BLaER1 treated with 17β-estradiol and CSF1 and Interleukin-3, amounts not matched to agents 10 nM and 100 nM (cell line): ENCODE measurements around the gene TMEM163.

Experiments
- H3K27ac ChIP-seq, 11 experiments: shearing (Covaris generic); formaldehyde crosslinking; 2 replicates each; pipeline ENCODE4 v1.8.1; 2022
- H3K27me3 ChIP-seq, 11 experiments: shearing (Covaris generic); formaldehyde crosslinking; 2 replicates each; pipeline ENCODE4 v1.8.1; 2022
- H3K36me3 ChIP-seq, 11 experiments: shearing (Covaris generic); formaldehyde crosslinking; 2 replicates each; pipeline ENCODE4 v1.8.1; 2022
- H3K4me1 ChIP-seq, 10 experiments: shearing (Covaris generic); formaldehyde crosslinking; 2 replicates each; pipeline ENCODE4 v1.8.1; 2022
- H3K4me2 ChIP-seq, 11 experiments: shearing (Covaris generic); formaldehyde crosslinking; 2 replicates each; pipeline ENCODE4 v1.8.1; 2022
- H3K4me3 ChIP-seq, 10 experiments: shearing (Covaris generic); formaldehyde crosslinking; 2 replicates each; pipeline ENCODE4 v1.8.1; 2022
- H3K9ac ChIP-seq, 11 experiments: shearing (Covaris generic); formaldehyde crosslinking; 2 replicates each; pipeline ENCODE4 v1.8.1; 2022
- H3K9me3 ChIP-seq, 11 experiments: shearing (Covaris generic); formaldehyde crosslinking; replicated peaks in 1 of 11; 2 replicates each; pipeline ENCODE4 v1.8.1; 2022
- H4K20me1 ChIP-seq, 11 experiments: shearing (Covaris generic); formaldehyde crosslinking; 2 replicates each; pipeline ENCODE4 v1.8.1; 2022
- Cebpa-rat ChIP-seq, 11 experiments: shearing (Covaris generic); IDR thresholded peaks; 2 replicates each; pipeline ENCODE4 v1.8.1; 2022

The TMEM163 gene

DNA sequence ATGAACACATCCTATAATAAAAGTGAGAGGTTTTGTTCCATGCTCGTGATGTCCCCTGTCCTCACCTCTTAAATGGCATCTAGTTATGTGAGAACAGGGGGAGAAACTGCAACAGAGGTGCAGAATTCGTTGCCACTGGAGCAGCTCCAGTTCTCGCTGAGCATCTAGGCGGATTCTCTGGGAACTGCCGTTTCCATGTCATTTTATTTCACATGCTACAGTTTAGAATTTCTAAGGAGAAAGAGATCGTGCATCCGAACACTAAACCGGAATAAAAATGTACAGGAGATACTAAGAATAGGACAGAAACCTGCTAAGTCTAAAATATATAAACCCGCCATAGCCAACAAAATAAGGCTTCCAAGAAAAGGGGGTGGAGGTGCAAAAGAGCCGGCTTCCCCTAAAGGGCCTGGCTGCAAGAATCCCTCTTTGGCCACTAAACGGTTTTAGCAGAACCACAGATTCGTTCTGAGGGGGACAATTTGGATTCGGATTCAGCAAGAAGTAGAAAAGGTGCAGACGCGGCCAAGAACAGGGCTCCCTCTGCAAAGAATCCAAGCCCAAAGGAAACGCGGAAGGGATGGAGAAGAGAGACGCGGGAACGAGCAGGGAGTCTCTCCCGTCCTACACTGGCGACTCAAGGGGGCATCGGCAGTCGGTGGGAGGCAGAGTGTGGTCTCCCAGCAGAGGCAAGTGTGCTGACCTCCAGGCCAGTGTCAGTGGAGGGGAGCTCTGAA lies 1.3 kb downstream of the TMEM163 start:
- H3K9me3 ChIP-seq, result 0 out of 22 replicates have a peak, but pooled peaks cover 0 to 5% (median 0%) of the 10 kb centered on the region in 11 experiments
- H3K4me3 ChIP-seq, result peak overlapping the region in 6 of 10 experiments; percentile 55 to 73 (median 62); a peak in 7 of 20 replicates
- no peak overlapping the region for H3K27ac ChIP-seq
- peaks cover 0 to 33% (median 20%) of the 10 kb centered on the region in 11 experiments; a peak in 15 of 22 replicates for H4K20me1 ChIP-seq
- peaks cover 78 to 100% (median 97%) of the 10 kb centered on the region in 11 experiments for H3K27me3 ChIP-seq
- peak overlapping the region in 9 of 11 experiments; percentile 96 to 99 (median 98); a peak in 16 of 22 replicates for H3K4me2 ChIP-seq
- no peak for TF ChIP-seq Cebpa-rat (IDR thresholded peaks at IDR 0.05)
- no peaks in the 10 kb centered on the region for H3K36me3 ChIP-seq
- peaks cover 8 to 37% (median 22%) of the 10 kb centered on the region in 10 experiments; a peak in 17 of 20 replicates for H3K4me1 ChIP-seq
- peak overlapping the region in 1 of 11 experiments; percentile 77; a peak in 1 of 22 replicates for H3K9ac ChIP-seq

DNA sequence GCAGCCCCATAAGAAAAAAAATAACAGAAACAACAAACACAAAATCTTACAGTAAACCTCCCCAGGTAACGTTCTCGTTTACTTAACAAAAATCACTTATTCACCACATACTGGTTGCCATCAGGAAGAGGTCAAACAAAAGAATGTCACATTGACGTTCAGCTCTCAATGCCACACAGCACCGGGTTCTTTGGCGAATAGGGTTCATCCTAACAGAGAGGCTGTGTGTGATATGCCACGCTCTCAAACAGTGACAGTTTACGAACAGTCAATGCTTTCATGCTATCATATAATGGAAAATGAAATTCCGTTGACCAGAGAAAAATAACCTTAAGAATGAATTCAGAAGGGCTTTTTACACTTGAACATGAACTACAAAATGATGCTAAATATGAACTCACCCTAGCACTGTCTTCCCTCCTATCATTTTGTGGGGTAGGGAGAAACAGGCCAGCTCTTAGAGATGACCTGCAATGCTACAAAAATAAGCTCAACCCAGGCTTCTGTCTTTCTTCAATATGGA lies 2.0 kb downstream of the TMEM163 start:
- Histone ChIP-seq H3K27me3 (peaks cover 78 to 100% (median 99%) of the 10 kb centered on the region in 11 experiments), H3K36me3 (no peaks in the 10 kb centered on the region), H3K9me3 (0 out of 22 replicates have a peak, but pooled peaks cover 0 to 5% (median 0%) of the 10 kb centered on the region in 11 experiments), H4K20me1 (peaks cover 0 to 33% (median 20%) of the 10 kb centered on the region in 11 experiments; a peak in 15 of 22 replicates), H3K9ac (no peak overlapping the region), H3K4me3 (no peak overlapping the region), H3K4me1 (peaks cover 8 to 44% (median 25%) of the 10 kb centered on the region in 10 experiments; a peak in 17 of 20 replicates), H3K4me2 (no peak overlapping the region), H3K27ac (no peak overlapping the region)
- no peak for TF ChIP-seq Cebpa-rat (IDR thresholded peaks at IDR 0.05)

DNA sequence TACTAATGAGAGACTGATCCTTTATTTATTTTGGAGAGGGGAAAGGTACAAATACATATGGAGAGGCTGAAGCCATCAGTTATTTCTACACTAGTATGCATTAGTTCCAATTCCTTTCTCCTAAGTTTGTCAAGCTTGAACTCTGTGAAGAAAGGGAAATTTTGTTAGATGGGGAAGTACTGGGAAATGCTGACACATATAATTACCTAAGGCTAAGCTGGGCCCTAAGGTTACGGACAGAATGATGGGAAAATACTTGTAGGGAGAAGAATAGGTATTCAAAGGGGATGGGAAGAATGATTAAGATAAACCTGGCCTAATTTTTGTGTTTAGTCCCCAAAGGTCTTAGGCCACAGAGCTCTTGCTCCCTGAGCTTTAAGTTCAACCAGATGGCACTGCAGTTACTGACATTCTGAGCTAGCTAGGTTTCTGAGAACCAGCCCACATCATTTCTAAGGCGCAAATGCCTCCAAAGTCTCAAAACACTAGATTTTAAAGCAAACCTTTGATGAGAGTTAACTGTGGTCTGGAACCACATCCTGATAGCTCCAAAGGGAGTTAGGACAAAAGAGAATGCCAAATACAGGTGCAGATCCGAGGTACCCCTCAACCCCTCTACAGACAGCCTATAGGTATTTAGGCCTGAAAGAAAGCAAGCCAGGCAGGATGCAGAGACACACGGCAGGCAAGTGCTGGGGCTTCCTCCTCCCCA lies 2.7 kb downstream of the TMEM163 start:
- no peaks in the 10 kb centered on the region for H3K36me3 ChIP-seq
- no peak for TF ChIP-seq Cebpa-rat (IDR thresholded peaks at IDR 0.05)
- peaks cover 0 to 33% (median 20%) of the 10 kb centered on the region in 11 experiments; a peak in 15 of 22 replicates for H4K20me1 ChIP-seq
- H3K4me3 ChIP-seq, result no peak overlapping the region
- H3K27me3 ChIP-seq, result peaks cover 74 to 96% (median 94%) of the 10 kb centered on the region in 11 experiments
- H3K4me1 ChIP-seq, result peaks cover 8 to 47% (median 25%) of the 10 kb centered on the region in 10 experiments; a peak in 17 of 20 replicates
- H3K27ac ChIP-seq, result no peak overlapping the region
- 0 out of 22 replicates have a peak, but pooled peaks cover 0 to 5% (median 0%) of the 10 kb centered on the region in 11 experiments for H3K9me3 ChIP-seq
- no peak overlapping the region for H3K9ac ChIP-seq
- H3K4me2 ChIP-seq, result peak overlapping the region in 1 of 11 experiments; percentile 24; a peak in 1 of 22 replicates

DNA sequence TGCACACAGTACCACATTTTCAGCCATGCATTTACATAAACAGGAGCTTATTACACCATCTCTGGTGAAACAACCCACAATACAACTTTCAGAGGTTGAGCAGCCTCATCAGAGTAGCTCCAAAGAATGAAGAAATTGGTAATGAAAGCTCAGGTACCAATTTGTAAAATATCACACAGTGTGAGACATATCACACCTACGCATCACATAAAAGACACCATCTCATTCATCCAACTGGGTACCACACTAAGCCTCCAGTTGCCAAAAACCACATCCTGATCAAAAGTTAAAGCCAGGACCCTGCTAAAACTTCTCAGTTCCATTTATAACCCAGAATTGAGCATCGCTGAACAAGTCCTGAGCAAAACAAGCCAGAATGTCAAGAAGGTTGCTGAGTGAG lies 4.6 kb downstream of the TMEM163 start:
- Histone ChIP-seq H3K4me2 (peak overlapping the region in 2 of 11 experiments; percentile 15 to 45; a peak in 3 of 22 replicates), H3K27me3 (peaks cover 55 to 77% (median 75%) of the 10 kb centered on the region in 11 experiments)

DNA sequence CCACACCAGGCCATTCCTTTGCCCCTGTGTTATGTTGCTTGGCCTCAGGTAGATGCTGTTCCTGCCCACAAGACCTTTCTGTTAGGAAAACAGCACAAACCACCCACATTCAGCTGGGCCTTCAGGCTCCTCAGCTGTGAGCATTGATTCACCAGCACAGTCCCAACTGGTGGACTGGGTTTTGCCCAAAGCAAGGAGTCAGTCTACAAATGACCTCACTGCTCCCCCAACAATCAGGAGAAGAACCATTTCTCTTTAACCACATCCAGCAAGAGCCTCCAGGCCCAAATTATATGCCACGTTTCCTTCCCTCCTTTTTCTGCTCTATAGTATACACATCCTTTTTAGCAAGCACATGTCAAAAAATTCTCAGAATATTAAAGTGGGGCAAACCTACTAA lies 5.2 kb downstream of the TMEM163 start:
- H3K4me2 ChIP-seq, result peak overlapping the region in 7 of 11 experiments; percentile 19 to 75 (median 49); a peak in 11 of 22 replicates
- peaks cover 0 to 22% (median 13%) of the 10 kb centered on the region in 11 experiments; a peak in 15 of 22 replicates for H4K20me1 ChIP-seq
- no peak for TF ChIP-seq Cebpa-rat (IDR thresholded peaks at IDR 0.05)
- peaks cover 49 to 71% (median 69%) of the 10 kb centered on the region in 11 experiments for H3K27me3 ChIP-seq
- H3K4me1 ChIP-seq, result peaks cover 8 to 41% (median 20%) of the 10 kb centered on the region in 10 experiments; a peak in 17 of 20 replicates
- no peak overlapping the region for H3K4me3 ChIP-seq
- no peaks in the 10 kb centered on the region for H3K9me3 ChIP-seq
- H3K27ac ChIP-seq, result no peak overlapping the region; a peak in 2 of 22 replicates
- no peak overlapping the region for H3K9ac ChIP-seq
- no peaks in the 10 kb centered on the region for H3K36me3 ChIP-seq

More for the DNA sequence above, 4.6 kb downstream of the TMEM163 start:
- no peak for TF ChIP-seq Cebpa-rat (IDR thresholded peaks at IDR 0.05)
- peaks cover 8 to 44% (median 23%) of the 10 kb centered on the region in 10 experiments; a peak in 17 of 20 replicates for H3K4me1 ChIP-seq
- no peak overlapping the region for H3K9ac ChIP-seq
- peaks cover 0 to 25% (median 15%) of the 10 kb centered on the region in 11 experiments; a peak in 15 of 22 replicates for H4K20me1 ChIP-seq
- H3K9me3 ChIP-seq, result no peaks in the 10 kb centered on the region
- H3K36me3 ChIP-seq, result no peaks in the 10 kb centered on the region
- H3K27ac ChIP-seq, result no peak overlapping the region
- H3K4me3 ChIP-seq, result no peak overlapping the region

DNA sequence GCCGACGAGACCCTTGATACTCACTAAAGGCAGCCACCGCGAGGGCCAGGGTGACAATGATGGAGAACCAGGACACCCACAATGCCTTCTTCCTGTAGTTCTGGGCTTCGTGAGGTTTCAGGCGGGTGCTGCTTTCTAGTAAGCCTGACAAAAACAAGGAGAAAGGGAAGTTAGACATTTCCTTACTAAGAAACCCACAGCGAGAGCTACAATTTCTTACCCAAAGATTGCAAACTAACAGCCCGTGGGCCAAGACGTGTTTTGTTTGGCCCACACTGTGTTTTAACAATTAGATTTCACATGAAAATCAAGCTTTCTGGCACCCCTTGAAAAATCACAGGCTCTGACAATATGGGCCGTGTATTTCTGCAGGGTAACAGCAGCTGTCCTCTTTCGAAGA lies 5.6 kb downstream of the TMEM163 start:
- peaks cover 4 to 38% (median 15%) of the 10 kb centered on the region in 10 experiments; a peak in 16 of 20 replicates for H3K4me1 ChIP-seq
- no peaks in the 10 kb centered on the region for H3K9me3 ChIP-seq
- no peak overlapping the region for H3K4me3 ChIP-seq
- no peak overlapping the region for H3K9ac ChIP-seq
- no peaks in the 10 kb centered on the region for H3K36me3 ChIP-seq
- H4K20me1 ChIP-seq, result peaks cover 0 to 18% (median 9%) of the 10 kb centered on the region in 11 experiments; a peak in 15 of 22 replicates
- TF ChIP-seq Cebpa-rat (IDR thresholded peaks at IDR 0.05), result no peak
- H3K4me2 ChIP-seq, result peak overlapping the region in 8 of 11 experiments; percentile 19 to 75 (median 47); a peak in 12 of 22 replicates
- no peak overlapping the region; a peak in 2 of 22 replicates for H3K27ac ChIP-seq
- peaks cover 44 to 67% (median 65%) of the 10 kb centered on the region in 11 experiments for H3K27me3 ChIP-seq

DNA sequence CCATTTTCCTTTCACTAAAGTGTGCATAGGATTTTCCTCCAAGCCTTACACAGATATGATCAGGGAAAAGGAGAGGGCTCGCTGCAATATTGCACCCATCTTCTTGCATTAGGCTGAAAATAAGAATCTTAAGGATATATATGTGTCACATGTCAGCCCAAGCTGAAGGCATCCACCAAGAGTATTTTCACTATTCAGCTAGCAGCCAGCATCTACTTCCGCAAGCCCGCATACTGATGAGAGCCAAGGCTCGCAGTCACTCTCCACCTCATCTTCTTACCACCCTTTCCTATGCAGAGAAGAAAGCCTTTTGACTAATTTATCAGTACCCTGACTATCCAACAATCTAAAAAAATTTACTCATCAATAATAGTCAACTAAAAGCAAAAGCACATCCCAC lies 6.1 kb downstream of the TMEM163 start:
- Histone ChIP-seq H3K4me2 (peak overlapping the region in 8 of 11 experiments; percentile 2 to 75 (median 47); a peak in 13 of 22 replicates), H3K4me3 (no peak overlapping the region), H3K27me3 (peaks cover 40 to 62% (median 60%) of the 10 kb centered on the region in 11 experiments), H3K9me3 (no peaks in the 10 kb centered on the region), H3K9ac (no peak overlapping the region), H3K4me1 (peaks cover 0 to 33% (median 12%) of the 10 kb centered on the region in 10 experiments; a peak in 13 of 20 replicates), H3K27ac (no peak overlapping the region; a peak in 1 of 22 replicates), H4K20me1 (peaks cover 0 to 13% (median 4%) of the 10 kb centered on the region in 11 experiments; a peak in 13 of 22 replicates), H3K36me3 (no peaks in the 10 kb centered on the region)
- TF ChIP-seq Cebpa-rat (IDR thresholded peaks at IDR 0.05), result 0 out of 22 replicates have a peak, but pooled peaks of 1 of the 11 experiments have one; percentile 1

DNA sequence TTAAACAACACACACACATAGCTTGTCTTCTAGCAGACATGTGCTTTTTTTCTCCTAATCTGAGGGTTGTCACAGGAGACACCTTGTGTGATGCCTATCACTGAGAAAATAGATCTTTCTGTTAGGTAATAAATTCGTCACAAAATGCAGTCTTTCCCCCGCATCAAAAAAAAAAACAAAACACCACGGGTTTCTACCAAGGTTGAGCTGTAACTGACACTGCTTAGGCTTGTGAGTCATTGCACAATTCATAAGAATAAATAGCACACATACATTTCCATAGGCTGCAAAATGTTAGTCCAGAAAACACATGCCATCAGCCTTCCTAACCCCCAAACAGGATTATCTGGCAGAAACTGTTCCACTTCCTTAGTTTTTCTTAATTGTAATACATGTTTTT lies 6.5 kb downstream of the TMEM163 start:
- Histone ChIP-seq H3K4me3 (no peak overlapping the region), H3K9me3 (no peaks in the 10 kb centered on the region), H4K20me1 (peaks cover 0 to 9% (median under 1%) of the 10 kb centered on the region in 11 experiments; a peak in 7 of 22 replicates), H3K9ac (no peak overlapping the region; a peak in 1 of 22 replicates), H3K4me1 (peaks cover 0 to 35% (median 15%) of the 10 kb centered on the region in 10 experiments; a peak in 15 of 20 replicates), H3K27me3 (peaks cover 36 to 58% (median 56%) of the 10 kb centered on the region in 11 experiments), H3K4me2 (peak overlapping the region in 7 of 11 experiments; percentile 2 to 75 (median 49); a peak in 13 of 22 replicates), H3K36me3 (no peaks in the 10 kb centered on the region), H3K27ac (no peak overlapping the region; a peak in 1 of 22 replicates)
- 0 out of 22 replicates have a peak, but pooled peaks of 1 of the 11 experiments have one; percentile 22 for TF ChIP-seq Cebpa-rat (IDR thresholded peaks at IDR 0.05)
